Stimulated activated naive CD8-positive, alpha-beta T cell treated with anti-CD3 and anti-CD28 coated beads, Interleukin-15, amount 100 ng/mL, for 72 hours (primary cell): ENCODE data around the gene TAF1B.

Experiments
- ATAC-seq: fragments of 150-1000 bp; cut with Tn5 transposase; 2 replicates; pipeline ENCODE4 v1.10.0; 2021; ENCODE audit warnings: mild to moderate bottlenecking, moderate library complexity
- DNase-seq, 2 donors: peaks; one replicate each; pipeline ENCODE4 v3.0.0; 2021 to 2022
- H3K27ac Mint-ChIP-seq, 2 donors: one replicate each; pipeline ENCODE4 v1.8.0; 2022; ENCODE audit warnings: mild to moderate bottlenecking in 2 of 2, mixed read lengths in 2 of 2, moderate library complexity in 2 of 2
- H3K27me3 Mint-ChIP-seq: one replicate; pipeline ENCODE4 v1.8.0; 2022; ENCODE audit warnings: mixed read lengths
- H3K4me1 Mint-ChIP-seq: one replicate; pipeline ENCODE4 v1.8.0; 2022; ENCODE audit warnings: mild to moderate bottlenecking, mixed read lengths
- H3K4me3 Mint-ChIP-seq, 2 donors: one replicate each; pipeline ENCODE4 v1.8.0; 2022; ENCODE audit warnings: mild to moderate bottlenecking in 2 of 2, mixed read lengths in 2 of 2, moderate library complexity in 1 of 2
- H3K9me3 Mint-ChIP-seq, 2 donors: one replicate each; pipeline ENCODE4 v1.8.0; 2022; ENCODE audit warnings: mixed read lengths in 2 of 2

Gene TAF1B

DNA sequence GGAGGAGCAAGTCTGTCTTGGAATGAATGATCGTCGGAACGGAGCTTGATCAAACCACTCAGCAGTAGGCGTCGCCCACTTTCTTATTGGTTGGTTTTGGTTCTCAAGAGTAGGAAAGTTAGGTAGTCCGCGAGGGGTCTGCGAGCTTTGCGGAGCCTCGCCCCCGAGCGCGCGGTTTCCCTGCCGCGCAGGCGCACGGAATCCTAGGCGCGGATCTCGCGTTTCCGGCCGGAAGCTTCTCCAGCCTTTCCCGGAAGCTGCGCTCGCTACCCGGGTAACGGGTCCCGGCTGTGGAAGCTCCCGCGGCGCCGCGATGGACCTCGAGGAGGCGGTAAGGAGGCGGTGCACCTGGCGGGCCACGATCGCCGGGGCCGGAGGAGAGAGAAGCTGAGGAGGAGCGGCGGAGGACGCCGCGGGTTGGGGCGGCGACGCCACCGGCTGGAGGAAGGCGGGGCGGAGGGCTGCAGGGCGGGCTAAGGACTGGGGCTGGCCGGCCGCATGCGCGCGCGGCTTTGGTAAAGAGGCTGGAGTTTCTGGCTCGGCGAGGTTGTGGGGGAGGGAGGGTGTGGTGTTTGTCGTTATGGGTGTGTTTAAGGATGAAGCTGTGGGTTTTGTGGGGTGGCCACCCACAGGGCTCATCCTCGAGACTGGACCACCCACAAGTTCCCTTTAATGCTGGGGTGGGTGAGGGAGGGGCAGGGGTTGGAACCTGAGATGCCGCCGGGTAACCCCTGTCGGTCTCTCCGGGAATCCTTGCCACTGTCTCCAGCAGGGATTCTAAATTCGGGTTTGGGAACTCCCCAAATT, at the start of gene TAF1B:
TAF1B (plus strand) TSS at position 246 of the 807 bp plus-strand sequence; CDS start at position 314, 68 bp downstream.
- peak within 1 kb of the TSS; percentile 85 to 99 for H3K27ac Mint-ChIP-seq
- no peaks in the 10 kb centered on the region for H3K9me3 Mint-ChIP-seq
- ATAC-seq: peak; percentile 94
- H3K27me3 Mint-ChIP-seq: peaks cover 8% of the 10 kb centered on the region
- H3K4me1 Mint-ChIP-seq: peaks cover 52% of the 10 kb centered on the region
- H3K4me3 Mint-ChIP-seq: peak within 1 kb of the TSS; percentile 83 to 88
- DNase-seq: peak; percentile 91

DNA sequence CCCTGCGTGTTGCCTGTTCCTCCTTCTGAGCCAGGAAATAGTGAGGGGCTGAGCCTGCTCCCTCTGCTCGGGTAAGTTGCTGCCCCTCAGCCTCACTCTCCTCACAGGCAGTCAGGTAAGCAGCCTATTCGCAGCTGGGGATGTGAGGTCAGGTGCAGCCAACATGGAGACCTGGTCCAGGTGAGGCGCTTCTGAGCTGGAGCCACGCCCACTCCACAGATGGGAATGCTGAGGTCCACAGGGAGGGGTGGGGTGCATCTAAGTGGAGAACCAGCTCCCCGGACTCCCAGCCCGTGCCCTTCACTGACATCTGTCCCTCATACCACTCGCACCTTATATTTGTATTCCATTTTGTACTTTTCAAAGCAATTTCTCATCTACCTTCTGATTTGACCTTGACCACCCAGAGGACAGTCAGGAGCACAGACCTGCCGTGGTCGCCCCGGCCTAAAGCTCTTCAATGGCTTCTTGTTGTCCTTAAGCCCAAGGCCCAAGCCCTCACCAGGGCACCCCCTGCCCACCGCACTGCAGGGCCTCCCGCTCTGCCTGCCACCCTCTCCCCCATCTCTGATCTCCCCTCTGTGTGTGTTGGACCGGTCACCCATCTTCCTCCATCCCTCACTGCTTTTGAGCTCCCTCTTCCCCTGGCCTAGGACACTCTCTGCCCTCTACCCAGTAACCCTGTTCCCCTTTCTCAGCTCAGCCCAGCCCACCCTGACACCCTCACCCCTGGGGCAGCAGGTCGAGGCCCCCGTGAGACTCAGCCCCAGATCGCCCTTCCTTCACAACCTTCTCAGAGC, 49.2 kb upstream of the TAF1B start:
- no peak overlapping the region for H3K4me3 Mint-ChIP-seq
- no peaks in the 10 kb centered on the region for H3K9me3 Mint-ChIP-seq
- no peak for DNase-seq
- H3K27ac Mint-ChIP-seq: peak overlapping the region in 1 of 2 donors; percentile 3
- peaks cover 7% of the 10 kb centered on the region for H3K27me3 Mint-ChIP-seq
- peaks cover 9% of the 10 kb centered on the region for H3K4me1 Mint-ChIP-seq
- no peak for ATAC-seq

DNA sequence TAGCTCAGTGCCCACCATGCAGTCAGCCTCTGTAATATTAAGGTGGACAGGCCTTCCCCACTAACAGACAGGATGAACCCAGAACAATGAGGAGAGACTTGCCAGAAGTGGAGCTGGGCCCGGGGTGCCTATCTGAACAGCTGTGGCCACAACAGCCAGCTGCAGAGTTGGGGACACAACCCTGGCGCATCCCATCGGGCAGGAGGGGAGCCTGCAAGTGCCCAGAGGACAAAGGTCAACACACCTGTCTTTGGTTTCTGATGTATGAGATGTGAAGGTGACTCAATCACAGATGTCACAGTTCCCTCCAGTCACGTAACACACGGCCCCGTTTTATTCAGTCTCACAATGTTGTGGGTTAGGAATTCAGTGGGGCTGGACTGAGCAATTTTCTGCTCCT, 48.2 kb upstream of the TAF1B start:
- H3K9me3 Mint-ChIP-seq: no peaks in the 10 kb centered on the region
- H3K27me3 Mint-ChIP-seq: peaks cover 15% of the 10 kb centered on the region
- H3K27ac Mint-ChIP-seq: no peak overlapping the region
- H3K4me3 Mint-ChIP-seq: no peak overlapping the region
- ATAC-seq (no peak), DNase-seq (no peak)
- H3K4me1 Mint-ChIP-seq: peaks cover 17% of the 10 kb centered on the region

GRCh38 chr2:9796056-9797010, 46.9 kb upstream of the TAF1B start:
- H3K27me3 Mint-ChIP-seq: peaks cover 25% of the 10 kb centered on the region
- H3K9me3 Mint-ChIP-seq: no peaks in the 10 kb centered on the region
- DNase-seq: no peak
- H3K27ac Mint-ChIP-seq: peak overlapping the region in 1 of 2 donors; percentile 20
- no peak for ATAC-seq
- H3K4me1 Mint-ChIP-seq: peaks cover 26% of the 10 kb centered on the region
- H3K4me3 Mint-ChIP-seq: no peak overlapping the region

- Mint-ChIP-seq H3K4me3 (no peak overlapping the region), H3K4me1 (peaks cover 25% of the 10 kb centered on the region), H3K9me3 (no peaks in the 10 kb centered on the region), H3K27ac (no peak overlapping the region), H3K27me3 (peaks cover 17% of the 10 kb centered on the region)
- no peak for ATAC-seq
- no peak for DNase-seq
Observed at GRCh38 chr2:9797086-9797485, 46.2 kb upstream of the TAF1B start.

- Mint-ChIP-seq H3K9me3 (no peaks in the 10 kb centered on the region), H3K27ac (peak overlapping the region in 1 of 2 donors; percentile 74), H3K4me3 (no peak overlapping the region), H3K27me3 (peaks cover 17% of the 10 kb centered on the region), H3K4me1 (peaks cover 20% of the 10 kb centered on the region)
- ATAC-seq: no peak
- DNase-seq: no peak
Observed at GRCh38 chr2:9797681-9798556, 45.4 kb upstream of the TAF1B start.

- Mint-ChIP-seq H3K27ac (no peak overlapping the region), H3K4me3 (no peak overlapping the region)
- no peak for ATAC-seq
Observed at GRCh38 chr2:9799011-9799596, 44.2 kb upstream of the TAF1B start.

DNA sequence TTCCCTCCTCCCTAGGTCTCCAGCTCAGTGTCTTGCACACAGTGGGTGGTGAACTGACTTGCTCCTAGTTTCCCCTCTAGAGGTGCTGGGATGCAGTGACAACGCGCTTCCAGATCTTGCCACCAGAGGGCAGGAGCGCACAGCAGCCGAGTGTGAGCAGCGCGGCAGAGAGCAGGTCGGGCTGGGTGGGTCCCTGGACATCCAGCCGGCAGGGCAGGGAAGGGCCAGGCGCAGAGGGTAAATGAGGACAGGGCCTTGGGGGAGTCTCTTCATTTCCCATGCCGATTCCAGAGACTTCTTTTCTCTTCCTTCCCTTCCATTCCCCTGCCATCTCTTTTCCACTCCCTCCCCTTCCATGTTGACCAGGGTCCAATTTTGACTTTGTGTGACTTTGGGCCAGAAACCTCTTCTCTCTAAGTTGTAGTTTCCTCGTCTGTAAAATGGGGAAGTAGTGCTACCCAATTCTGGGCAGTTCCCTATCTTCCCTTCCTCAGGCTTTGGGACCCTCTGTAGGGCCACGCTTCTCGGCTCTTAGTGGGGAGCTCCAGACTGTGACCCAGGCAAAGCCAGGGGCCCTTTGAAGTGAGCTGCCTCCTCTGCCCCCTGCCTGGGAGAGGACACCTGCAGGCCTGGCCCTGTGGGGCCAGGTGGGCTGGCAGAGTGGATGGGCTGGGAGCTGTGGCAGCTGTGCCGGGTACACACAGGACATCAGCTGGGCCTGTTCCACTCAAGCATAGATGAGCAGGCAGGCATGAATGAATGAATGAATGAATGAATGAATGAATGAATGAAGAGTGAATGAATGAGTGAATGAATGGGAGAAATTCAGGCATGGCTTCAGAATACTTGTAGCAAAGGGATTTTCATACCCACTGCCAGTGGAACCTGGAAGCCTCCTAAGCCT, 43.3 kb upstream of the TAF1B start:
- Mint-ChIP-seq H3K27ac (peak overlapping the region in 1 of 2 donors; percentile 31), H3K9me3 (no peaks in the 10 kb centered on the region), H3K4me3 (peak overlapping the region; percentile 10 to 58), H3K27me3 (peaks cover 17% of the 10 kb centered on the region), H3K4me1 (peaks cover 20% of the 10 kb centered on the region)
- DNase-seq (peak; percentile 83 to 87), ATAC-seq (peak; percentile 91)

More at GRCh38 chr2:9799011-9799596, 44.2 kb upstream of the TAF1B start:
- H3K27me3 Mint-ChIP-seq: peaks cover 17% of the 10 kb centered on the region
- DNase-seq: no peak
- H3K4me1 Mint-ChIP-seq: peaks cover 20% of the 10 kb centered on the region
- H3K9me3 Mint-ChIP-seq: no peaks in the 10 kb centered on the region

- peaks cover 17% of the 10 kb centered on the region for H3K27me3 Mint-ChIP-seq
- no peak overlapping the region for H3K27ac Mint-ChIP-seq
- no peaks in the 10 kb centered on the region for H3K9me3 Mint-ChIP-seq
- ATAC-seq: no peak
- H3K4me3 Mint-ChIP-seq: no peak overlapping the region
- no peak for DNase-seq
- peaks cover 20% of the 10 kb centered on the region for H3K4me1 Mint-ChIP-seq
Observed at GRCh38 chr2:9800639-9800974, 42.7 kb upstream of the TAF1B start.

DNA sequence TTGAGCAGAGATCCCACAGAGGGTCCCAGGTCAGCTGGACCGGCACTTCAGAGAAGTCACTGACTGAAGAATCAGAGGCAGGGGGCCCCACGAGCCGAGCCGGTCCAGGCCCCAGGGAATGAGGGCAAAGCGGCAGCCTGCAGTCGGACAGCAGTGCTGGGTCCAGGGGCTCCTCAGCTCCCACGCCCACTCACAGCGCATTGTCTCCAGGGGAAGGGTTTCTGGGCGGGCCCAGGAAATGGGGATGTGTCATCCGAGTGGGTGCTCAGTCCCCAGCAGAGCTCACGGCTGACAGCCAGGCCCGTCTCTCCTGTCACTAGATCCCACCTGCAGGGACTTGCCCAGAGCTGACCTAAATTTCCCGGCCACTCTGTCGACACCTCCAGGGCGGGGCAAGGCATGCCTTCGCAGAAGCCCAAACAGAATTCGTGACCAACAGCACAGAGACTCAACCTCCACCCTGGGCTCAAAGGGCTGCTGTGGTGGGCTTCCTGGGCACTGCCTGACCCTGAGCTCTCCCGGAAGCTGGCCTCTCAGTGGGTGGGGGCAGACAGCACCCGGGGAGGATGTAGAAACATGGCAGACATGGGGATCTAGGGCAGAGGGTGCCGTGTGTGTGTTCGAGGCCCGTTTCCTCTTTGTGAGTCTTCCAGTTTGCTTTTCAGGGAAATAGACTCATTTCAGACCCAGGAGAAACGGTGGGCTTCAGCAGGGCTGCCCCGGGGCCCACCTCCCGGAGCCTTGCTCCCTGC, 42.1 kb upstream of the TAF1B start:
- H3K9me3 Mint-ChIP-seq: no peaks in the 10 kb centered on the region
- H3K4me1 Mint-ChIP-seq: peaks cover 20% of the 10 kb centered on the region
- H3K4me3 Mint-ChIP-seq: no peak overlapping the region
- H3K27me3 Mint-ChIP-seq: peaks cover 17% of the 10 kb centered on the region
- DNase-seq (no peak), ATAC-seq (no peak)
- no peak overlapping the region for H3K27ac Mint-ChIP-seq

- DNase-seq (no peak), ATAC-seq (no peak)
- no peaks in the 10 kb centered on the region for H3K9me3 Mint-ChIP-seq
- H3K4me3 Mint-ChIP-seq: no peak overlapping the region
- H3K4me1 Mint-ChIP-seq: peaks cover 20% of the 10 kb centered on the region
- peaks cover 21% of the 10 kb centered on the region for H3K27me3 Mint-ChIP-seq
- H3K27ac Mint-ChIP-seq: peak overlapping the region in 1 of 2 donors; percentile 36
Observed at GRCh38 chr2:9802576-9802993, 40.7 kb upstream of the TAF1B start.

- DNase-seq (no peak), ATAC-seq (no peak)
- Mint-ChIP-seq H3K4me3 (no peak overlapping the region), H3K27me3 (peaks cover 25% of the 10 kb centered on the region), H3K27ac (no peak overlapping the region), H3K9me3 (no peaks in the 10 kb centered on the region), H3K4me1 (peaks cover 20% of the 10 kb centered on the region)
Observed at GRCh38 chr2:9803023-9803805, 40.1 kb upstream of the TAF1B start.
